ENCODE data around the gene RFWD3.

Gene RFWD3

GRCh38 chr16:74622005-74622404, 44.7 kb downstream of the RFWD3 start:
- no peak for DNase-seq

DNA sequence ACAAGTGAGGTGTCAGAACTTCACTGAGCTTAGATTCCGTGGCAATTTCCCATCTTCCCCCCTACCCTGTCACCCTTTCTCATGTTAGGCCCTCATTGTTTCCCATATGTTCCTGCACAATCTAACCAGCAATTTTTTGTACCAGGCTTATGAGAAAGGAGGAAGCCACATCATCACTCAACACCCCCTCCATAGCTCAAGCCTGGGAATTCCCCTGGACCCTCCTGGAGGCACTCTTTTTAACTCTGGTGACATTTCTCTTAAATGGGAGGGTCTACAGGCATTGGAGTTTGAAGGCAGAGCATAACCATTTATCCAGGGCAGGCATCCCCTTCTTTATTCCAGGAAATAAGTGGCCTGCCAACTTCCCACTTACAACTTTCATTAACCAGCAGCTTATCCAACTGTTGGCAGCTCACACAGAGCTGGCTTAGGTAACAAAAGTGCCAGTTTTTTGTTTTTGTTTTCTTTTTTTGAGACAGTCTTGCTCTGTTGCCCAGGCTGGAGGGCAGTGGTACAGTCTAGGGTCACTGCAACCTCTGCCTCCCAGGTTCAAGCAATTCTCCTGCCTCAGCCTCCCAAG, 49.4 kb downstream of the RFWD3 start:
- no peak for DNase-seq

DNA sequence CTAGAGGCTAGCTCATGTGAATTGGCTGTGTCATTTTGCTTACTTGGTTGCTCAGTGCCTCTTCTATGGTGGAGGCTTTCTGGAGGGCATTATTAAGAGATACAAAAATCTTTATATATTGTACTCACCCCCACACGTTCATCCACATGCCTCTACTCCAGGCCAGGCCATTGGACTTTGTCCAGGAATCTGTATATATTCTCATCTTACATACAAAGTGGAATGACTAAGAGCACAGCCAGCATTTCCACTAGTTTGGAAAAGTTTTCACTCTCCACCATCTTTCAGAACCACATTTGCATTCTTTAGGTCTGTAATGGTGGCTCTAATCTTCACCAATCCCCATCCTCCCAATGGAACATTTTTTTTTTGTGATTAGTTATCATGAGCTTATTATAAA, 55.0 kb downstream of the RFWD3 start:
- DNase-seq, result no peak

DNA sequence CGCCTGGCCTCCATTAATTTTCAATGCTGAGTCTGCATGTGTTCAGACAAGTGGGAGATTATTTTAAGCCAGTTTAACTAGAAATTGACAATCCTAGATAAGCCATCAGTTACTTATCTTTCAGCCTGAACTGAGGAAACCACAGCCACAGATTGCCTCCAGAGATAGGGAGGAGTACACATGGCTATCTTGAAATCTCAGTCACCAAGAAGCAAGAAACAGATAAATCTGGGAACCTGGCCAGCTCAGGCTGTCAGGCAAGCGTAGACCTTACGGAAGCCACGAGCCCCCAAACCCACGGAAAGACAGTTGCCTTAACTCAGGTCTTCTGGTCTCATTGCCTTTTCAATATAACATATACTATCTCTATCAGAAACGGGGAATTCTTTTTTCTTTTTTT, 57.7 kb downstream of the RFWD3 start:
- peak; percentile 21 for DNase-seq

DNA sequence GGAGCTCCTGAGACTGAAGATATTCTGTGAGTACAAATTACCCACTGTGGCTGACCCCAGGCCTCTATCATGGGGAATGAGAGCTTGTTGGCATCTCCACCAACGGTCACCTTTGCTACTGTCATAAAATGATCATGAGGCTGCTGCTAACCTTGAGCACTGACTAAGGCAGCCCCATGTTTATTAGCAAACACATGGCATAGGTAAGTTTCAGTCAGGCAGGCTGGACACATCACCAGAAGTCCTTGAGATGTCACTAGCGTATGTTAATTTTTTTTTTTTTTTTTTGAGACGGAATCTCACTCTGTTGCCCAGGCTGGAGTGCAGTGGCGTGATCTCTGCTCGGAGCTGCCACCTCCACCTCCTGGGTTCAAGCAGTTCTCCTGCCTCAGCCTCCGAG, 58.3 kb downstream of the RFWD3 start:
- DNase-seq, result no peak

GRCh38 chr16:74607962-74608356, 58.7 kb downstream of the RFWD3 start:
- no peak for DNase-seq

DNA sequence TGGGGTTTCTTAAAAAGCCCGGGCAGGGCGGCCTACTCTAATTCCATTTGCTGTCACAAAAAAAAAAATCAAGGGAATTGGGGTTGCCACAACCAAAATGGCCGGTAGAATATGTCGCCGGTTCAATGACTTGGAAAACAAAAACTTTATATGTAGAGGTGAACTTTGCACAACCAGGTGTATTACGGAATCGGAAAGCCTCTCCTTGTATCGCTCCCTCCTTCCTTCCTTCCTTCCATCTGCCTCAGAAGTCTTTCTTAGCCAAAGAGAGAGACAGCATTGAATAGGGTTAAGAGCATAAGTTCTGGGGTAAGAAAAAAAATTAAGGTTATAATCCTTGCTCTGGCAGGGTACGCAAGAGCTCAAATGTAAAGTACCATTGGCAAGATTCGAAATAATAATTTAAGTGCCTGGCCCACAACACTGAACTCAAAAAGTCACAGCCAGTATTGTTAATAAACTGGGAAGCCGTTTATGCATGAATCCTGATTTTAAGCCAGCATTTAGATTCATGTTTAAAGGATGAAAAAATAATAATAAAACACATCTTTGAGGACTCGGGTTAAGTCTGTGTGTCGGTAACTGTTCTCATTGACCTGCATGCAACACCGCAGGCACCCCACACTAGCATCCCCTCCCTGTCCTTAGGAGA, 59.2 kb downstream of the RFWD3 start:
- no peak for DNase-seq

- peak; percentile 91 for DNase-seq
Observed at GRCh38 chr16:74606521-74607309, 60.0 kb downstream of the RFWD3 start, which contains the start of gene GLG1. TSS of gene GLG1 (minus strand) at chr16:74607114. CDS start at chr16:74607094, 20 bp downstream.

- no peak for DNase-seq
Observed at GRCh38 chr16:74605746-74606520, 60.7 kb downstream of the RFWD3 start.

- DNase-seq, result no peak
Observed at GRCh38 chr16:74605332-74605731, 61.3 kb downstream of the RFWD3 start.

GRCh38 chr16:74603848-74604247, 62.8 kb downstream of the RFWD3 start:
- no peak for DNase-seq

DNA sequence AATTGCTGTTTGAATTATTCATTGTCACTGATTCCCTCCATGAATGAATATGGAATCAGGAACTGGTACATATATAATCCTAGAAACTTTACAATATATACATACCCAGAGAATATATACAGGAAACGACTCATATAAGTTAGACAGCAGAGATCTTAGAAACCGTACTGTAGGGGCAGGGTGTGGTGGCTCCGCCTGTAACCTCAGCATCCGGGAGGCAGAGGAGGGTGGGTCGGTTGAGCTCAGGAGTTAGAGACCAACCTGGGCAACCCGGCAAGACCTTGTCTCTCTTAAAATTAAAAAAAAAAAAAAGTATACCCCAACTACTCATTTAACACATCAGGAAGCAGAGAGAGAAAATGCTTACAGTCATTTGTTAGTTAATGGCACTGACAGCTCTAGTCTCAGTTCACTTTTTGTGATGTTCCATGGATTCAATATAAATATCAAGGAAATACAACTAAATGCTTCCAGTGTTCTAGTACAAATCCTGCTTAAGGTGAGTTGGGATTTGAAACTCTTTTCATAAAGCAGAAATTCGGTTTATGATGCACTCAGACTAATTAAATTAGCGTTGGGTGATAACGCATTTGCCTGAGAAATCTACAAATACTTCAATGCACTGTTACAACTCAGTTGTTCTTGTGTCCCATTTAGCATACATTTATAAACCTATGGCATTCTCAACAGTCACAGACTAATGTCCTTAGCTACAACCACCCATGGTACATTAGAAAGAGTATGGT, 65.4 kb downstream of the RFWD3 start:
- DNase-seq, result peak; percentile 51

DNA sequence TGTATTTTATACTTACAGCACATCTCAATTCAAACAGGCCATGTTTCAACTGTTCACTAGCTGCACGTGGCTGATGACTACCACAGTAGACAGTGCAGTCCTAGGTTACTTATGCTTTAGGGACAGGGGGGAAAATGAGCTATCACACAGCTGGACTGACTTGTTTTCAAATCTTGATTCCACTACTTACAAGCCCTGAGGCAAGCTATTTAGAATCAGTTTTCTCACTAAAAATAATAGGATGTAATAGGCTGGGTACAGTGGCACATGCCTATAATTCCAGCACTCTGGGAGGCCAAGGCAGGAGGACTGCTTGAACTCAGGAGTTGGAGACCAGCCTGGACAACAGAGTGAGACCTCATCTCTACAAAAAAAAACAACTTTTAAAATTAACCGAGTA, 70.1 kb downstream of the RFWD3 start:
- DNase-seq, result no peak

DNA sequence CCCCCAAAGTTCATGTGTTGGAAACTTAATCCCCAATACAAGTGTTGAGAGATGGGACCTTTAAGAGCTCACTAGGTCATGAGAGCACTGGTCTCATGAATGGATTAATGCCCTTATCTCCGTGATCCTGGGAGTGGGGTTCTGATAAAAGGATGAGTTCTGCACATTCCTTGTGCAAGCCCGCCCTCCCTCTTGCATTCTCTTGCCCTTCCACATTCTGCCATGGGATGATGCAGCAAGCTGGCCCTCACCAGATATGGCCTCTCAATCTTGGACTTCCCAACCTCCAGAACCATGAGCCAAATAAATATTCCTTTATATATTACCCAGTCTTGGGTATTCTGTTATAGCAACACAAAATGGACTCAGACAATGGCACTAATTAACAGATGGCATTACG, 73.8 kb downstream of the RFWD3 start:
- no peak for DNase-seq

DNA sequence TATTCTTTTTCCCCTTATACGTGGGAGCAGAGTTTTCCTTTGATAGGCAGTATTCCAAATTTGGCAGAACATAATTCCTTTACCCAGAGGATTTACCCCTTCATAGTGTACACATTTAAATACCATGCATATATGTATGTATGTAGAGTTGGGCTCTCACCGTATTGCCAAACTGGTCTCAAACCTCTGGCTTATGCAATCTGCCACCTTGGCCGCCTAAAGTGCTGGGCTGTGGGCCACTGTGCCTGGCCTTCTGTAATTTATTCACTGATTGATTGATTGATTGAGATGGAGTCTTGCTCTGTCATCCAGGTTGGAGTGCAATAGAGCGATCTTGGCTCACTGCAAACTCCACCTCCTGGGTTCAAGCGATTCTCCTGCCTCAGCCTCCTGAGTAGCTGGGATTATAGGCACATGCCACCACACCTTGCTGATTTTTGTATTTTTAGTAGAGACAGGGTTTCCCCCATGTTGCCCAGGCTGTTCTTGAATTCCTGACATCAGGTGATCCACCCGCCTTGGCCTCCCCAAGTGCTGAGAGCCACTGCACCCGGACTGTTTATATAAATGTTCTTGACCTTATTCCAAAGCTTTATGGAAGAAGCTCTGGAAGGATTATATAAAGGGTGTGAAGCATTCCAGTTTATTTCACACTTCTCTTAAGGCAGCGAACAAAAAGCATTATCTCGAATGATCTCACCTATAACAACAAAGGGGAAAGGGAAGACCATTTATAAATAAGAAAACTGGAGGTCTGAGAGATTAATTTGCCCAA, 74.6 kb downstream of the RFWD3 start:
- DNase-seq, result no peak

DNA sequence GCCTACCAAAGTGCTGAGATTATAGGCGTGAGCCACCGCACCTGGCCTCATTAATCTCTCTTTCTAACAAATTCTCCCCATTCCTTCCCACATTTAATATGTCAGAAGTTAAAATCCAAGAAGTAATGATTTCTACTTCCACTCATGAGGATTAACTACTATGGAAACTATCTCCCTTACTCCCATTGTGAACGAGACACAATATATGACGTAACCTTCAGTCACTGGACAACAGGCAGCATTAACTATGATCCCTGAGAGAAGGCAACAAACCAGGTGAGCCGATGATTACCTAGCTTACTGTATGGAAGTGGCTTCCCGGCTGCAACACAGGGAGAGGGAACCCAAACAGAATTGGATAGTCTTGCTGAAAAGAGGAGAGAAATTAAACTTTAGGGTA, 79.7 kb downstream of the RFWD3 start:
- no peak for DNase-seq

GRCh38 chr16:74585846-74586443, 80.7 kb downstream of the RFWD3 start:
- DNase-seq, result no peak

- DNase-seq, result no peak
Observed at GRCh38 chr16:74583926-74584666, 82.6 kb downstream of the RFWD3 start.

- no peak for DNase-seq
Observed at GRCh38 chr16:74582970-74583369, 83.7 kb downstream of the RFWD3 start.

DNA sequence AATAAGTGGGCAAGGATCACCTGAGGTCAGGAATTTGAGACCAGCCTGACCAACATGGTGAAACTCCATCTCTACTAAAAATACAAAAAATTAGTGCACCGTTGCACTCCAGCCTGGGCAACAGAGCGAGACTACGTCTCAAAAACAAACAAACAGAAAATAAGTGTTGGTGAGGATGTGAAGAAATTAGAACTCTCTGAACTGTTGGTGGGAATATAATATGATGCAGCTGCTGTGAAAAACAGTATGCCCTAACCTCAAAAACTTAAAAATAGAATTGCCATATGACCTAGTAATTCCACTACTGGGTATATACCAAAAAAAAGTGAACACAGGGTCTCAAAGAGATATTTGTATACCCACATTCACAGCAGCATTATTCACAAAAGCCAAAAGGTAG, 85.8 kb downstream of the RFWD3 start:
- no peak for DNase-seq

- DNase-seq, result no peak
Observed at GRCh38 chr16:74578838-74579237, 87.8 kb downstream of the RFWD3 start.
